Ectodermal cell (in vitro differentiated cells): ENCODE results near the gene PFKL.

Source experiments
- H3K27ac ChIP-seq: 2 replicates; pipeline ENCODE4 v1.7.0; 2013; ENCODE audit warnings: mild to moderate bottlenecking, low read depth, low read length; ENCODE audit not compliant: insufficient read depth, poor library complexity, severe bottlenecking
- H3K27me3 ChIP-seq: 2 replicates; pipeline ENCODE4 v1.7.0; 2013; ENCODE audit warnings: mild to moderate bottlenecking, low read length; ENCODE audit not compliant: insufficient read depth, control insufficient read depth, poor library complexity, severe bottlenecking
- H3K36me3 ChIP-seq: one replicate; pipeline ENCODE4 v1.7.0; 2013; ENCODE audit warnings: low read length; ENCODE audit not compliant: control insufficient read depth, insufficient read depth
- H3K4me1 ChIP-seq: one replicate; pipeline ENCODE4 v1.7.0; 2013; ENCODE audit warnings: low read length; ENCODE audit not compliant: control insufficient read depth, insufficient read depth
- H3K4me3 ChIP-seq: 2 replicates; pipeline ENCODE4 v1.7.0; 2013; ENCODE audit warnings: low read depth, low read length, control low read depth; ENCODE audit not compliant: insufficient read depth
- H3K9me3 ChIP-seq: 2 replicates; pipeline ENCODE4 v1.7.0; 2013; ENCODE audit warnings: mild to moderate bottlenecking, low read length, moderate library complexity; ENCODE audit not compliant: control insufficient read depth
- WGBS, 2 experiments: methylation state at CpG; one replicate each; pipeline ENCODE4 v1.1.7; 2013; ENCODE audit warnings: missing lambda C conversion rate in 2 of 2; 5-methylcytosine and 5-hydroxymethylcytosine counted together

PFKL gene

DNA sequence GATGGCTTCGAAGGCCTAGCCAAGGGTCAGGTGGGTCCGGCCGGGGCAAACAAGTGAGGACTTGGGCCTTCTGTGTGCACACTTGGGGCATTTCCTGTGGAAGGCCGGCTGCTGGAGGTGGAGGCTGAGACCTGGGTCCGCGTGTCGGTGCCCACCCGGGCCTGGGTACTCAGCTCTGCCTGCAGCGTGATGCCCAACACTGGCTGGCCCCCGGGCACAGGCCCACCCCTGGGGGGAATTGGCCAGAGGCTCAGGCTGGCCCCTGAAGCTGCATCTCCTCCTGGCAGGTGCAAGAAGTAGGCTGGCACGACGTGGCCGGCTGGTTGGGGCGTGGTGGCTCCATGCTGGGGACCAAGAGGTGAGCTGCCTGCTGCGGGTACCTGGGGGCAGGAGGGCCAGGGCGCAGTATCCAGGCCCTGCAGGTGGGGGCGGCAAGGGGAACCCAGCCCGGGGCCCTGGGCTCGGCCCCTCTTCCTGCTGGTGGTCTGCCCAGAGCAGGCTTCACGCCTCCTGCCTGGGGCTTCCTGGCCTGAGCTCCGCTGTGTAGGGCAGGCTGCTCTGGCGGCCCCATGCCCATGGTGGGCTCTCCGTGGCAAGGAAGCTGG lies 22.1 kb downstream of the PFKL start:
- WGBS, 2 experiments = 95% methylated on average over 23 of the region's 23 CpGs
- H3K36me3 ChIP-seq = peaks cover 4% of the 10 kb centered on the region
- H3K9me3 ChIP-seq = no peaks in the 10 kb centered on the region
- H3K27ac ChIP-seq = no peak overlapping the region
- H3K4me3 ChIP-seq = no peak overlapping the region
- H3K27me3 ChIP-seq = no peaks in the 10 kb centered on the region
- H3K4me1 ChIP-seq = no peaks in the 10 kb centered on the region

DNA sequence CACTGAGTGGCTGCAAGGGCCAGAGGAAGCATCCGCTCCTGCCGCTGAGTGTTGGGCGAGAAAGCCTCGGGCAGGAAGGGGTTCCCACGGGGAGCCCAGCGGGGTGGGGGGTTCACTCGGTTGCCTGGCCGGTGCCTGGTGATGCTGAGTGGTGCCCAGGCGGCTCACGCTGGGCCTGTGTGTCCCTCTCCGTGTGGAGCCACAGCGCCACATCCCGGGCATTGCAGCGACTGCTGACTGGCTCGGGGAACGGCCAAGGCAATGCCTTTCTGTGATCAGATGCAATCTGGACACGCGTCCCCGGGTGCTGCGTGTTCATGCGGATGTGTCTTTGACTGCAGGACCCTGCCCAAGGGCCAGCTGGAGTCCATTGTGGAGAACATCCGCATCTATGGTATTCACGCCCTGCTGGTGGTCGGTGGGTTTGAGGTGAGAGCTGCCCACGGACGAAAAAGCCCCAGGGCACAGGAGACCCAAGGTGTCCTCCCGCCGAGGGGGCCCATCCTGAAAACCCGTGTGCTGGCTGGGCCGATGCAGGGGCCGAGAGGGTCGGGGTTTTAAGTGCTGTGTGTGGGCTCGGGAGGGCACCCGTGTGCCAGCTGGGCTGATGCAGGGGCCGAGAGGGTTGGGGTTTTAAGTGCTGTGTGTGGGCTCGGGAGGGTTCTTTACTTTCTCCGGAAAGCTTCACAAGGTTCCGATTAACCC lies 22.9 kb downstream of the PFKL start:
- Histone ChIP-seq H3K4me3 (no peak overlapping the region), H3K9me3 (no peaks in the 10 kb centered on the region), H3K36me3 (peaks cover 4% of the 10 kb centered on the region), H3K27me3 (no peaks in the 10 kb centered on the region), H3K4me1 (no peaks in the 10 kb centered on the region), H3K27ac (no peak overlapping the region)
- 94 to 95% methylated on average over 38 of the region's 38 CpGs for WGBS, 2 experiments

DNA sequence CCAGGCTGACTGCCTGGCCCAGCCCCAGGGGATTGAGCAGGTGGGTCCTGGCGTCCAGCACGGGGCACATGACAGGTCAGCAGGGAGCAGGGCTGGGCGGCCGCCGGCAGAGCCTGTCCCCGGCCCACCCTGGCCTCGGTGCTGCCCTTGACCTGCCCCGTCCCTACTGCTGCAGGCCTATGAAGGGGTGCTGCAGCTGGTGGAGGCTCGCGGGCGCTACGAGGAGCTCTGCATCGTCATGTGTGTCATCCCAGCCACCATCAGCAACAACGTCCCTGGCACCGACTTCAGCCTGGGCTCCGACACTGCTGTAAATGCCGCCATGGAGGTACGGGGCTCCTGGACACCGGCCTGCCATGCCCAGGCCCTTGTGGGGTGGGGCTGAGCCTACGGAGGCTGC lies 23.7 kb downstream of the PFKL start:
- peaks cover 4% of the 10 kb centered on the region for H3K36me3 ChIP-seq
- no peaks in the 10 kb centered on the region for H3K4me1 ChIP-seq
- 91% methylated on average over 20 of the region's 20 CpGs for WGBS, 2 experiments
- no peak overlapping the region for H3K4me3 ChIP-seq
- no peaks in the 10 kb centered on the region for H3K27me3 ChIP-seq
- H3K9me3 ChIP-seq = no peaks in the 10 kb centered on the region
- H3K27ac ChIP-seq = no peak overlapping the region

DNA sequence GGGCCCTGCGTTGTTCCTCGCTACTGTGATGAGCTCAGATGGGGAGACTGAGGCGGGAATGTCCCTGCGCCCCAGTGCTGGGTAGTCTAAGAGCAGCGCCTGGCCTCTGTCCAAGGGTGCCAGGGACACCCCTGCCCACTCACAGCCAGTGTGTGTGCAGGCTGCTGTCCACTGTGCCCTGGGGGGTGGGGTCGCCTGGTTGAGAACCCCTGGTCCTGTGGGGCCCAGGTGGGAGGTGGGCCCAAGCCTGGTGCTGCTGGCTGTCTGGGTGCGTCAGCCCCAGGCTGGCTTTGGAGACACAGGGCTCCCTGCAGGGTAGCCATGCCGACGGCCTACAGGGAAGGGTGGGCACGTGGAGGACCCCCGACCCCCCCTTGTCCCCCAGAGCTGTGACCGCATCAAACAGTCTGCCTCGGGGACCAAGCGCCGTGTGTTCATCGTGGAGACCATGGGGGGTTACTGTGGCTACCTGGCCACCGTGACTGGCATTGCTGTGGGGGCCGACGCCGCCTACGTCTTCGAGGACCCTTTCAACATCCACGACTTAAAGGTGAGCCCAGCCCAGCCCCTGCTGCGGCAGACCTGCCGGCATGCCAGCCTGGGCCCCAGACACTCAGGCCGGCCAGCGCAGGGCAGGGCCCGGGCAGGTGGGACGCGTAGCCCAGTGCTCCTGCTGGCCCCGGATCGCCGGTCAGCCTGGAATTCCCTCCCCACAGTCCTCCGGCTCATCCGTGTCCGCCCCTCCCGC lies 24.4 kb downstream of the PFKL start:
- H3K4me3 ChIP-seq = no peak overlapping the region
- 95 to 96% methylated on average over 37 of the region's 37 CpGs for WGBS, 2 experiments
- H3K27ac ChIP-seq = no peak overlapping the region
- no peaks in the 10 kb centered on the region for H3K4me1 ChIP-seq
- peaks cover 4% of the 10 kb centered on the region for H3K36me3 ChIP-seq
- H3K9me3 ChIP-seq = no peaks in the 10 kb centered on the region
- no peaks in the 10 kb centered on the region for H3K27me3 ChIP-seq

- peaks cover 4% of the 10 kb centered on the region for H3K36me3 ChIP-seq
- H3K4me3 ChIP-seq = no peak overlapping the region
- no peak overlapping the region for H3K27ac ChIP-seq
- no peaks in the 10 kb centered on the region for H3K27me3 ChIP-seq
- H3K9me3 ChIP-seq = no peaks in the 10 kb centered on the region
- H3K4me1 ChIP-seq = no peaks in the 10 kb centered on the region
- 89 to 92% methylated on average over 11 of the region's 11 CpGs for WGBS, 2 experiments
Observed at GRCh38 chr21:44324854-44325107, 24.9 kb downstream of the PFKL start.

- Histone ChIP-seq H3K27me3 (no peaks in the 10 kb centered on the region), H3K27ac (no peak overlapping the region), H3K4me3 (no peak overlapping the region), H3K9me3 (no peaks in the 10 kb centered on the region), H3K36me3 (peaks cover 4% of the 10 kb centered on the region), H3K4me1 (no peaks in the 10 kb centered on the region)
- WGBS, 2 experiments = 94% methylated on average over 44 of the region's 44 CpGs
Observed at GRCh38 chr21:44325386-44326271, 25.8 kb downstream of the PFKL start.

- Histone ChIP-seq H3K9me3 (no peaks in the 10 kb centered on the region), H3K4me3 (no peak overlapping the region), H3K36me3 (peaks cover 4% of the 10 kb centered on the region), H3K27ac (no peak overlapping the region), H3K27me3 (no peaks in the 10 kb centered on the region), H3K4me1 (no peaks in the 10 kb centered on the region)
- 91 to 94% methylated on average over 13 of the region's 13 CpGs for WGBS, 2 experiments
Observed at GRCh38 chr21:44326272-44326647, 26.4 kb downstream of the PFKL start.

DNA sequence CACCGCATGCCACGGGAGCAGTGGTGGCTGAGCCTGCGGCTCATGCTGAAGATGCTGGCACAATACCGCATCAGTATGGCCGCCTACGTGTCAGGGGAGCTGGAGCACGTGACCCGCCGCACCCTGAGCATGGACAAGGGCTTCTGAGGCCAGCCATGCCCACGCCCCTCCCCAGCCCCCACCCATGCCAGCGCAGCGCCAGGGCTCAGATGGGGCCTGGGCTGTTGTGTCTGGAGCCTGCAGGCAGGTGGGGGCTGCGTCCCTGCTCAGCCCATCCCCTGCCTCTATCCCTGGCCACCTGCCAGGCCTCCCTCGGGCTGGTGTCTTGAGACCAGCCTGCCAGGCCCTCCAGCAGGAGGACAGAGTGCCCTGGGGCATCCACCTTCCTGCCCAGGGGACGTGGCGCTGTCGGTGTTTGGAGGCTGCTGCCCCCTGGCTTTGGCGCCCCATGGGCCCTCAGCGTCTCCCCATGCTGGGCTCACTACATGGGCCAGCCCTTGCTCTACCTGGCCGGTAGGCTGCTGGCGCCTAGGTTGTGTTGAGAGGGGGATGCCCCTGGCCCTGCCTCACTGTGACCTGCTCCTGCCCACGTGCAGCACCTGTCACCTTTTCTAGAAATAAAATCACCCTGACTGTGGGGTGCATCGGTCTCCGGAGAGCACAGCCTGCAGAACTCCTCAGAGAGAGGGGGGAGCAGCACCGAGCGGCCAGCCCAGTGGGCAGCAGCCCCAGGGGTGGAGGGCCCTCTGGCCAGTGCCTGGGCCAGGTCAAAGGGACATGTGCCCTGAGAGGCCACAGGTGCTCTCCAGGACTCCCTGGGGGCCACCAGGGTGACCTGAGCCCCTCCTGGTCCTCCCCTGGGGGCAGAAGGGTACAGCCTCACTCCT lies 27.1 kb downstream of the PFKL start:
- Histone ChIP-seq H3K4me3 (no peak overlapping the region), H3K27me3 (no peaks in the 10 kb centered on the region), H3K27ac (no peak overlapping the region), H3K36me3 (peaks cover 4% of the 10 kb centered on the region), H3K9me3 (no peaks in the 10 kb centered on the region), H3K4me1 (no peaks in the 10 kb centered on the region)
- WGBS, 2 experiments = 91 to 93% methylated on average over 26 of the region's 26 CpGs

DNA sequence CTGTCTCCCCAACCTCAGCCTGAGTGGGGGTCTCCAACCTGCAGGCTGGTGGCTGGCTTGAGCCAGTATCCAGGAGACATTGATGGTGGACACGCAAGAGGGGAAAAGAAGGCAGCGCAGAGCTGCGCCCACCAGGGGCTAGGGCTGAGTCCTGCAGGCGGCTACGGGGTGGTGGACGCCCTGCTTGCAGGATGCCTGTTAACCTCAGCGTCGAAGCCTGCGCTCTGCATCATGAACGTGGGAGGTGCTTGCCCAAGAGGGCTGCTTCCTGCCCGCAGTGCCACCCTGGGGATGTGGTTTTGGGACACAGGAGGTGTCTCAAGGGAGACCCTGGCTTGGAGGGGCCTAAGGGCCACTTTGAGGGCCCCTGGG lies 27.7 kb downstream of the PFKL start:
- Histone ChIP-seq H3K27ac (no peak overlapping the region), H3K27me3 (no peaks in the 10 kb centered on the region), H3K4me1 (no peaks in the 10 kb centered on the region), H3K4me3 (no peak overlapping the region), H3K9me3 (no peaks in the 10 kb centered on the region), H3K36me3 (peaks cover 4% of the 10 kb centered on the region)
- WGBS, 2 experiments = 94 to 97% methylated on average over 11 of the region's 11 CpGs
